HG03460 (cell line): ENCODE results near the gene C20orf96.

Source experiments
- ATAC-seq: cut with Tn5 transposase; IDR thresholded peaks from one replicate; pipeline ENCODE4 v1.9.1; 2021; ENCODE audit not compliant: unreplicated experiment

The C20orf96 gene

GRCh38 chr20:312866-313265 is 22.3 kb upstream of the C20orf96 start:
- ATAC-seq = no peak

- ATAC-seq = no peak
Measured at GRCh38 chr20:312067-312466, 21.5 kb upstream of the C20orf96 start.

- no peak for ATAC-seq
Measured at GRCh38 chr20:311609-312008, 21.1 kb upstream of the C20orf96 start.

GRCh38 chr20:310645-311044 is 20.1 kb upstream of the C20orf96 start:
- no peak for ATAC-seq

GRCh38 chr20:309841-310644 is 19.5 kb upstream of the C20orf96 start:
- ATAC-seq = peak; percentile 99

GRCh38 chr20:309306-309840 is 18.8 kb upstream of the C20orf96 start:
- no peak for ATAC-seq

- ATAC-seq = no peak
Measured at GRCh38 chr20:308427-309038, 18.0 kb upstream of the C20orf96 start.

GRCh38 chr20:305745-306144 is 15.2 kb upstream of the C20orf96 start:
- ATAC-seq = no peak

GRCh38 chr20:301886-302848 is 11.6 kb upstream of the C20orf96 start:
- no peak for ATAC-seq

GRCh38 chr20:300345-300990 is 9.9 kb upstream of the C20orf96 start:
- no peak for ATAC-seq

GRCh38 chr20:298776-299391 is 8.3 kb upstream of the C20orf96 start:
- no peak for ATAC-seq

GRCh38 chr20:297925-298775 is 7.6 kb upstream of the C20orf96 start:
- ATAC-seq = peak; percentile 22

GRCh38 chr20:297098-297924 is 6.8 kb upstream of the C20orf96 start, which contains the start of gene ZCCHC3:
TSS of gene ZCCHC3 (plus strand) at chr20:297570. CDS start at chr20:297587, 17 bp downstream.
- ATAC-seq = peak; percentile 76

- ATAC-seq = no peak
Measured at GRCh38 chr20:295804-296203, 5.3 kb upstream of the C20orf96 start.

GRCh38 chr20:294602-295001 is 4.1 kb upstream of the C20orf96 start:
- no peak for ATAC-seq

GRCh38 chr20:289693-290083 is 862 bp downstream of the C20orf96 start:
- ATAC-seq = no peak

- ATAC-seq = no peak
Measured at GRCh38 chr20:288956-289692, 1.4 kb downstream of the C20orf96 start.

- ATAC-seq = no peak
Measured at GRCh38 chr20:286508-286907, 4.0 kb downstream of the C20orf96 start.
